Smooth muscle cell (in vitro differentiated cells): Measurements from ENCODE around the gene CCDC191. TPM values are rescaled to one million over a fixed set of nuclear protein-coding genes. Genes with fewer than 3 reads are reported as not detected.

Experiments
- polyA plus RNA-seq: library from polyadenylated mRNA; unstranded; fragments of >200 nt; fragmentation: Nextera tagmentation; extraction: Ambion mirVana; gene quantifications from 2 replicates; pipeline ENCODE4 v1.2.1, GENCODE V29; 2016
- total RNA-seq: library from RNA; depleted of rRNA; stranded (reverse); fragments of >200 nt; gene quantifications from 2 replicates; pipeline ENCODE4 v1.2.3, GENCODE V29; 2014

The CCDC191 gene
- total and polyA plus RNA-seq, 2 experiments from 2014 or later = 1.2 to 7.4 TPM

Other genes starting within 250 kb of the CCDC191 start
- 1.8 and 3.1 TPM in 2 replicates for gene GRAMD1C, start 217.7 kb downstream of the CCDC191 start, total RNA-seq
- gene GRAMD1C, start 217.7 kb downstream of the CCDC191 start, polyA plus RNA-seq = 1.9 and 3.5 TPM in 2 replicates
- 0.36 and 0.94 TPM in 2 replicates for gene ZDHHC23, start 108.5 kb downstream of the CCDC191 start, total RNA-seq
- 0.66 TPM in 1 of 2 replicates, not detected in the other for gene ZDHHC23, start 108.5 kb downstream of the CCDC191 start, polyA plus RNA-seq
- gene QTRT2, start 211 bp upstream of the CCDC191 start, total RNA-seq = 6.9 and 14.9 TPM in 2 replicates
- gene QTRT2, start 211 bp upstream of the CCDC191 start, polyA plus RNA-seq = 4.2 and 7.1 TPM in 2 replicates
- 0.09 TPM in 1 of 2 replicates, not detected in the other for gene DRD3, start 122.5 kb upstream of the CCDC191 start, total RNA-seq
- not detected in 2 replicates for gene DRD3, start 122.5 kb upstream of the CCDC191 start, polyA plus RNA-seq
- not detected in 2 replicates for gene ZNF80, start 181.1 kb upstream of the CCDC191 start, total RNA-seq
- gene ZNF80, start 181.1 kb upstream of the CCDC191 start, polyA plus RNA-seq = not detected in 2 replicates
- not detected in 2 replicates for gene TIGIT, start 237.5 kb upstream of the CCDC191 start, total RNA-seq
- not detected in 2 replicates for gene TIGIT, start 237.5 kb upstream of the CCDC191 start, polyA plus RNA-seq